Tibial nerve (tissue), 4 donors: ENCODE results near the gene CPNE6.

Source experiments
- CTCF ChIP-seq, 5 experiments: fragments of 200-600 bp in 3 of 5; fragments of 450-650 bp in 2 of 5; sonication (generic) in 3 of 5; IDR thresholded peaks; one replicate each; pipeline ENCODE4 v1.5.1; 2016 to 2019; ENCODE audit warnings: antibody characterized with exemption in 5 of 5, mild to moderate bottlenecking in 3 of 5, moderate library complexity in 2 of 5
- EP300 ChIP-seq, 2 donors: sonication (generic); formaldehyde crosslinking; IDR thresholded peaks; one replicate each; pipeline ENCODE4 v1.6.1; 2017; ENCODE audit warnings: antibody characterized with exemption in 2 of 2, mild to moderate bottlenecking in 1 of 2
- POLR2A ChIP-seq, 2 donors: fragments of 450-650 bp; IDR thresholded peaks; one replicate each; pipeline ENCODE4 v1.6.1; 2017; ENCODE audit warnings: antibody characterized with exemption in 2 of 2, mild to moderate bottlenecking in 2 of 2, moderate library complexity in 2 of 2

GRCh38 chr14:24083462-24083861 lies 12.1 kb downstream of the CPNE6 start:
- TF ChIP-seq POLR2A (IDR thresholded peaks at IDR 0.05), result no peak
- no peak for TF ChIP-seq CTCF (IDR thresholded peaks at IDR 0.05)
- no peak for TF ChIP-seq EP300 (IDR thresholded peaks at IDR 0.05)
